Small intestine (tissue), 7 donors: ENCODE data around the gene KLKB1. TPM values are rescaled to one million over a fixed set of nuclear protein-coding genes. Genes with fewer than 3 reads are reported as not detected.

ENCODE experiments used
- DNase-seq, 2 donors: peaks; one replicate each; pipeline versions ENCODE4 v3.0.0 to v3.0.0-alpha.2; 2013
- FAIRE-seq: peaks from 2 replicates; lab custom pipeline; 2012; peaks lifted over from hg19 to GRCh38; lab: Jason Lieb, UNC
- H3K27ac ChIP-seq, 3 donors: one replicate each; pipeline ENCODE4 v1.5.1; 2013; ENCODE audit warnings: low read length in 2 of 3, mild to moderate bottlenecking in 2 of 3, control low read depth in 1 of 3, inconsistent platforms in 1 of 3, low read depth in 1 of 3, moderate library complexity in 1 of 3
- H3K27me3 ChIP-seq, 3 donors: one replicate each; pipeline ENCODE4 v1.6.1; 2013; ENCODE audit warnings: low read length in 3 of 3, inconsistent platforms in 1 of 3; ENCODE audit not compliant: control insufficient read depth in 3 of 3, insufficient read depth in 3 of 3
- H3K36me3 ChIP-seq, 3 donors: one replicate each; pipeline ENCODE4 v1.6.1; 2013; ENCODE audit warnings: low read length in 3 of 3, inconsistent platforms in 1 of 3, low read depth in 1 of 3, mild to moderate bottlenecking in 1 of 3, moderate library complexity in 1 of 3; ENCODE audit not compliant: control insufficient read depth in 3 of 3, insufficient read depth in 2 of 3
- H3K4me1 ChIP-seq, 3 donors: one replicate each; pipeline ENCODE4 v1.6.1; 2013; ENCODE audit warnings: low read length in 2 of 3, inconsistent platforms in 1 of 3, low read depth in 1 of 3, mild to moderate bottlenecking in 1 of 3, moderate library complexity in 1 of 3; ENCODE audit not compliant: control insufficient read depth in 3 of 3, insufficient read depth in 2 of 3
- H3K4me3 ChIP-seq, 3 donors: one replicate each; pipeline ENCODE4 v1.5.1; 2013; ENCODE audit warnings: low read length in 3 of 3, control low read depth in 1 of 3, inconsistent platforms in 1 of 3, low read depth in 1 of 3, mild to moderate bottlenecking in 1 of 3, moderate library complexity in 1 of 3
- H3K9me3 ChIP-seq, 2 donors: one replicate each; pipeline ENCODE4 v1.6.1; 2013; ENCODE audit warnings: low read depth in 1 of 2, low read length in 1 of 2; ENCODE audit not compliant: control insufficient read depth in 2 of 2, insufficient read depth in 1 of 2
- WGBS, 3 donors: extraction: QIAGEN DNeasy Blood & Tissue Kit; methylation state at CpG; one replicate each; pipeline ENCODE4 v1.1.7; 2013; 5-methylcytosine and 5-hydroxymethylcytosine counted together
- polyA plus RNA-seq, 4 donors: library from polyadenylated mRNA; stranded (reverse) in 3 of 4; unstranded in 1 of 4; fragments of 200-250 nt in 3 of 4; fragments of 120-200 nt in 1 of 4; gene quantifications; one replicate each; pipeline versions ENCODE4 v1.2.1 to v1.2.3, GENCODE V29; 2013
- donor health status: healthy with polysubstance abuse.
- donor health status: control.
- donor health status: control.
- donor health status: Bipolar disorder and iron deficiency.
- donor health status: healthy.

The KLKB1 gene
- polyA plus RNA-seq, 4 donors, result 1.2 to 25.0 (median 9.7) TPM

DNA sequence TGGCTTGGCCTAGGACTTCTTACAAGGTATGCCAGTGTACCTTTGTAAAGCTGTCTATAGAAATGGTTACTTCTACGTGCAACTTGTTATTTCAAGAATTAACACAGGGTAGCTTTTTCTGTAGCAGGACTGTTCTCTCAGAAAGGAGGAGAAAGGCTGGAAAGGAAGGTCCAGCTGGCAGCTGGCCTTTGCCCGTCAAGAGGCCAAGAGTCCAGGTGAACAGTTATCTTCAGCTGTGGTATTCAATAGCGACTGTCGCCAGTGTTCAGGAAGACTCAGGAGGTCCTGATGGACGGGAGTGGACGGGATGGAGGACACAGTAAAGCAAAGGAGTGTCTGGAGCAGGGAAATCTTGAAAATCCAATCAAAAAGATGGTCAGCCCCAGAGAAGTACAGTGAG is 31.2 kb upstream of the KLKB1 start:
- 76 to 90% (median 78%) methylated on average over 6 of the region's 6 CpGs for WGBS, 3 donors
- H3K27ac ChIP-seq, result no peak overlapping the region
- no peaks in the 10 kb centered on the region for H3K27me3 ChIP-seq
- peaks cover 0 to 2% of the 10 kb centered on the region in 2 donors for H3K9me3 ChIP-seq
- H3K4me3 ChIP-seq, result no peak overlapping the region
- DNase-seq (no peak), FAIRE-seq (no peak)
- H3K4me1 ChIP-seq, result peaks cover 0 to 13% (median 6%) of the 10 kb centered on the region in 3 donors
- H3K36me3 ChIP-seq, result peaks cover 6 to 27% (median 8%) of the 10 kb centered on the region in 3 donors

DNA sequence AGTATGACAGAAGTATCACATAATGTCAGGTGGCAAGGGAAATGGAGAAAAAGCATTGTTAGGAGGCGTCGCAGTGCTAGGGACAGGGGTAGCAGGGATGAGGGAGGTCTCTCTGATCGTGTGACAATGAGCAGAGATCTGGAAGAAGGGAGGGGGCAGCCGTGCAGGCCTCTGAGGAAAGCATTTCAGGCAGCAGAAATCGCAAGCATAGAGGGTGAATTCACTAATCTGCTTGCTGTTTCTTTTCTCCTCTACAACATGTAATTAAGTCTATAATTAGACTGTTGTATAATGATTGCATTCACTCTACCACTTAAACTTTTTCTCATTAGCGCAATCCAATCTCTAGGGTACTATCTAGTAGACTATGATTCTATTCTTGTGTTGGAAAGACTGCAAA is 26.8 kb upstream of the KLKB1 start:
- no peak overlapping the region for H3K4me3 ChIP-seq
- H3K4me1 ChIP-seq, result peaks cover 0 to 16% (median 2%) of the 10 kb centered on the region in 3 donors
- DNase-seq (no peak), FAIRE-seq (no peak)
- H3K27me3 ChIP-seq, result no peaks in the 10 kb centered on the region
- peaks cover 4 to 27% (median 6%) of the 10 kb centered on the region in 3 donors for H3K36me3 ChIP-seq
- H3K9me3 ChIP-seq, result peaks cover 0 to 5% of the 10 kb centered on the region in 2 donors
- H3K27ac ChIP-seq, result no peak overlapping the region
- WGBS, 3 donors, result 80 to 89% (median 87%) methylated on average over 6 of the region's 6 CpGs

DNA sequence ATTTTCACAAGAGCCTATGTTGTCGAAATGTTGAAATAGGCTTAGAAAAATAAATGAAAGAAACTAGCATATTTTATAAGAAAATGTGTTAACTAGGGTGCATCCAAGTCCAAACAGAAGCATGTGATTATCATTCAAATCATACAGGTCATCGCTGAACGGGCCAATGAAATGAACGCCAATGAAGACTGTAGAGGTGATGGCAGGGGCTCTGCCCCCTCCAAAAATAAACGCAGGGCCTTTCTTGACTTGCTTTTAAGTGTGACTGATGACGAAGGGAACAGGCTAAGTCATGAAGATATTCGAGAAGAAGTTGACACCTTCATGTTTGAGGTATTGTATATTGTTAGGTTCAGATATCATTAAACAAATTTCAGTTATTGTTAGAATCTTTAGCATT is 26.3 kb upstream of the KLKB1 start:
- Histone ChIP-seq H3K4me1 (peaks cover 0 to 21% (median 2%) of the 10 kb centered on the region in 3 donors), H3K9me3 (peaks cover 0 to 10% of the 10 kb centered on the region in 2 donors), H3K4me3 (no peak overlapping the region), H3K27ac (no peak overlapping the region), H3K27me3 (no peaks in the 10 kb centered on the region), H3K36me3 (peaks cover 4 to 30% (median 6%) of the 10 kb centered on the region in 3 donors)
- DNase-seq (no peak), FAIRE-seq (no peak)
- WGBS, 3 donors, result 80 to 94% (median 91%) methylated on average over 7 of the region's 7 CpGs

DNA sequence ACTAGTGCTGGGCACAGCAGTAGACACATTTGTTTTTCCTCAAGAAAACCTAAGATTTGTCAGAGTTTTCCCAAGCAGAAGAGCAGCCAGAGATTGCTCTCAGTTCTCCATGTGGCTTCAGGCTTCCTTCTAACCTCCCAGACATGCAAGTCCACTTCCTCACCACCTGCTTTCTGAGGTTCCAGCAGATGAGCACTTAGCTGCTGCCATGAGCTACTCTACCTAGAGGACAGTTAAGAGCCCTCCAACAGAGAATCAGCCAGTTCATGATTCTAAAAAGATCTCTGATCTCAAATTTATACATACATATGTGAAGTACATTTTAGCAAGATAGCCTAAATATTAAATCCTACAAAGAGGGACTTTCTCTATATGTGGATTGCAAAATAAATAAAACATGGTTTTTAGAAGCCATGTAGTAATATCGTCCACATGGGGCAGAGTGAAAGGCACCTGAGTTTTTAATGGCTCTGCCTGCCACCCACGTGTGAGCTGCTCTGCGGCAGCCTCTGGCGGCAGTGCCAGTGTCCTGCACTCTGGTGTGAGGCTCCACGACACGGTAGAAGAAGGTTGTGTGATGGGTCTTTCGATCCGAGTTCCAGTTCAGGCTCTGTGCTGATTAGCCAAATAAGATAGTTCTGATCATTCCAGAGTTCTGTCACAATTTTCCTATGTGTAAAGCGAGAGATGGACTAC is 25.6 kb upstream of the KLKB1 start:
- H3K36me3 ChIP-seq, result peaks cover 2 to 27% (median 6%) of the 10 kb centered on the region in 3 donors
- H3K9me3 ChIP-seq, result peaks cover 0 to 10% of the 10 kb centered on the region in 2 donors
- peak overlapping the region in 1 of 3 donors; percentile 38 for H3K27ac ChIP-seq
- FAIRE-seq (no peak), DNase-seq (peak; percentile 67 to 73)
- H3K4me3 ChIP-seq, result no peak overlapping the region
- WGBS, 3 donors, result 26 to 40% (median 30%) methylated on average over 9 of the region's 9 CpGs
- no peaks in the 10 kb centered on the region for H3K27me3 ChIP-seq
- H3K4me1 ChIP-seq, result peaks cover 0 to 21% (median 2%) of the 10 kb centered on the region in 3 donors

DNA sequence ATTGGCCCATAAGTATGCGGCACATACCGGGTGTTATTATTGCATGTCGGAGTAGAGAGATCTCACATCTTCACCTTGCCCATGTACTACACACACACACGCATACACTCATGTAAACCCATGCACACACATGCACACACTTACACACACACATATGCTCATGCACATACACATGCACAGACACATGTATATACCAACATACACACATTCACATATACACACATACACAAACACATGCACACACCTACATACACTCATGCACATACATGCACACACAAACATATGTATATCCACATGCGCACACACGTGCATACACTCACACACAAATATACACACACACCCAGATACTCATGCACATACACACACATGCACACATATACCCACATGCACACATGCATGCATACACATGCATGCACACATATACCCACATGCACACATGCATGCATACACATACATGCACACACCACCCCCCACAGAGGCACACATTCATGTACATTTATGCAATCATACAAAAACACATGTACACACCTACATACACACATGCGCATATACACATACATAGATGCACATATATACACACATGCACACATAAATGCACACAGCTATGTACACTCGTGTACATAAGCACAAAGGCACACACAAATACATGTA is 24.7 kb upstream of the KLKB1 start:
- H3K27ac ChIP-seq, result peak overlapping the region in 1 of 3 donors; percentile 35
- H3K36me3 ChIP-seq, result peaks cover 2 to 26% (median 6%) of the 10 kb centered on the region in 3 donors
- FAIRE-seq (no peak), DNase-seq (no peak)
- peaks cover 0 to 10% of the 10 kb centered on the region in 2 donors for H3K9me3 ChIP-seq
- H3K4me3 ChIP-seq, result no peak overlapping the region
- H3K4me1 ChIP-seq, result peaks cover 0 to 21% (median 2%) of the 10 kb centered on the region in 3 donors
- H3K27me3 ChIP-seq, result no peaks in the 10 kb centered on the region
- 87 to 92% (median 91%) methylated on average over 8 of the region's 8 CpGs for WGBS, 3 donors

DNA sequence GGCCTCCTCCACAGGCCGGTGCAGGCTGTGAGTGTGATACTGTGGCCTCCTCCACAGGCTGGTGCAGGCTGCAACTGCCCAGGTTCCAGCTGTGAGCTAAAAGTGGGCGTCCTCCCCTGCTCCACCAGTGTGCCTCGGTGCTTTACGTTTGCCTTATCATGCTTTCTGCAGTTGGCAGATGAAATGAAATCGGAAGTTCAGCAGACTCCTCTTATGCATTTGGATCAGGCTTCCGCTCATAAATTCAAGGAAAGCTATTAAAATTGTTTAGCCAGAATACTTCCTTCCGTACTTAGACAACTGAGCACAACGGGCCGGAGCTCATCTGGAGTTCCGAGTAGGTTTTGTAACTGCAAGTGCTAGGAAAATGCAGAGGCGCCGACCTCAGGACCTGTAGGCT is 23.9 kb upstream of the KLKB1 start:
- Histone ChIP-seq H3K27ac (peak overlapping the region in 2 of 3 donors; percentile 48 to 97), H3K36me3 (peaks cover 2 to 23% (median 2%) of the 10 kb centered on the region in 3 donors), H3K9me3 (peaks cover 0 to 10% of the 10 kb centered on the region in 2 donors), H3K4me3 (no peak overlapping the region), H3K4me1 (peaks cover 0 to 21% (median 2%) of the 10 kb centered on the region in 3 donors), H3K27me3 (no peaks in the 10 kb centered on the region)
- no peak for FAIRE-seq
- no peak for DNase-seq
- 55 to 60% (median 58%) methylated on average over 12 of the region's 12 CpGs for WGBS, 3 donors

DNA sequence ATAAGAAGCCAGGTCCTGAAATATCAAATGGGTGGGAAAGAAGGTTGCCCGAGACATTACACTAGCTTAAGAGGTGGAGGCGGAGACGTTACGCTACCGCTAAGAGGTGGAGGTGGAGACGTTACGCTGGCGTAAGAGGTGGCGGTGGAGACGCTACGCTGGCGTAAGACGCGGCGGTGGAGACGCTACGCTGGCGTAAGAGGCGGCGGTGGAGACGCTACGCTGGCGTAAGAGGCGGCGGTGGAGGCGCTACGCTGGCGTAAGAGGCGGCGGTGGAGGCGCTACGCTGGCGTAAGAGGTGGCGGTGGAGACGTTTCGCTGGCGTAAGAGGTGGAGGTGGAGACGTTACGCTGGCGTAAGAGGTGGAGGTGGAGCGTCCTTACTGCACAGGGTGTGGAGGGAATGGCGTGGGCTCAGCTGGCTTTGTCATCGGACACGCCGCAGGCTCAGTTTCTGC is 23.2 kb upstream of the KLKB1 start:
- 43 to 53% (median 48%) methylated on average over 40 to 45 of the region's 45 CpGs for WGBS, 3 donors
- Histone ChIP-seq H3K4me1 (peaks cover 0 to 21% (median 2%) of the 10 kb centered on the region in 3 donors), H3K27me3 (no peaks in the 10 kb centered on the region), H3K36me3 (peaks cover 0 to 28% (median 8%) of the 10 kb centered on the region in 3 donors), H3K9me3 (peaks cover 0 to 17% of the 10 kb centered on the region in 2 donors), H3K4me3 (peak overlapping the region in 2 of 3 donors; percentile 13 to 44), H3K27ac (peak overlapping the region; percentile 48 to 97 (median 76))
- peak in 1 of 2 donors; percentile 66 for DNase-seq
- FAIRE-seq, result no peak

DNA sequence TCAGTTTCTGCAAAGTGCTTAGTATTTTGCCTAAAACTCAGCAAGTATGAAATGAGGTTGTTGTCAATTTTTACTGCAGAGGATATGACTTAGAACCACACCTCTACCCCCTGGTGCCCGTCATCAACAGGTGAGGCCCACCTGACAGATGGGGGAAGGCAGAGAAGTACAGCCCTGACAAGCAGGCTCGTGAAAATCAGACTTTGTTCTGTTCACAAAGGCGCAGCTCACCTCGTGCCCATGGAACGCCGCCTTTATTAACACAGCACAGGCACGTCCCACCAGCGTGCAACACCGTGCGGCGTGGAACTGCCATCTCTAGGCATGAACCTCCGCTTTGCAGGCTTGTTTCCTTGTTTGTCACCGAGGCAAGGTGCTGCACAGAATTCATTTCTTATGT is 22.6 kb upstream of the KLKB1 start:
- peaks cover 3 to 31% (median 12%) of the 10 kb centered on the region in 3 donors for H3K36me3 ChIP-seq
- FAIRE-seq (no peak), DNase-seq (peak; percentile 79 to 96)
- 25 to 65% (median 31%) methylated on average over 13 of the region's 13 CpGs for WGBS, 3 donors
- peaks cover 0 to 21% of the 10 kb centered on the region in 2 donors for H3K9me3 ChIP-seq
- peak overlapping the region; percentile 48 to 97 (median 76) for H3K27ac ChIP-seq
- H3K27me3 ChIP-seq, result no peaks in the 10 kb centered on the region
- peaks cover 0 to 21% (median 2%) of the 10 kb centered on the region in 3 donors for H3K4me1 ChIP-seq
- H3K4me3 ChIP-seq, result peak overlapping the region in 2 of 3 donors; percentile 13 to 44
